Esophagus muscularis mucosa (tissue), 3 donors: ENCODE measurements around the gene LAMA5.

ENCODE experiments used
- CTCF ChIP-seq, 3 experiments: fragments of 200-600 bp in 2 of 3; fragments of 450-650 bp in 1 of 3; sonication (generic) in 2 of 3; IDR thresholded peaks; one replicate each; pipeline ENCODE4 v1.5.1; 2017 to 2019; ENCODE audit warnings: antibody characterized with exemption in 3 of 3, mild to moderate bottlenecking in 2 of 3, moderate library complexity in 1 of 3
- EP300 ChIP-seq: sonication (generic); formaldehyde crosslinking; IDR thresholded peaks from one replicate; pipeline ENCODE4 v1.6.1; 2017; ENCODE audit warnings: antibody characterized with exemption

DNA sequence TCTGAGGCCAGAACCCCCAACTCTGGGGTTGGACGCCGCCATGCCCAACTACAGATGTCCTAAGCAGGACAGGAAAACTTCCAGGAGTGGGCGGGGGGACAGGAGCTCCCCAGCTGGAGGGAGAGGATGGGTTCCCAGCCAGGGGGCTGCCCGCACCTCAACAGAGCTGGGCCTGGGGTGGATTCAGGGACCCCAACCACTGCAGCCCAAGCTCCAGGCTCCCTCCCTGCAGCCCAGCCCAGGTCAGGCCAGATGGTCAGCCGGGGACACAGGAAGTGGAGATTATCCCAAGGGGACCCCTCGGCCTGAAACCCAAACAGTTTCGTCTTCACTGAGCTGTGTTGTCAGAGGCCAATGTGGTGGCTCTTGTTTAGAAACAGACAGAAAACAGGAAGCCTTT lies 9.4 kb downstream of the LAMA5 start:
- TF ChIP-seq EP300 (no peak), CTCF (IDR thresholded peaks at IDR 0.05) (no peak)
